HG03066 (cell line): ENCODE measurements around the gene FXYD5.
"Not testable (repeated sequence)": the region's sequence is repeated elsewhere in the genome, so short reads cannot be mapped to it uniquely, and the experiment has no call there.

Source experiments
- ATAC-seq: cut with Tn5 transposase; IDR thresholded peaks from one replicate; pipeline ENCODE4 v1.9.1; 2021; ENCODE audit warnings: low read depth; ENCODE audit not compliant: unreplicated experiment

FXYD5 gene

GRCh38 chr19:35119578-35120155 is 34.9 kb upstream of the FXYD5 start:
- no peak for ATAC-seq

- ATAC-seq: no peak
Observed at GRCh38 chr19:35120492-35120891, 34.0 kb upstream of the FXYD5 start.

- no peak for ATAC-seq
Observed at GRCh38 chr19:35120898-35121297, 33.6 kb upstream of the FXYD5 start.

- no peak for ATAC-seq
Observed at GRCh38 chr19:35122687-35123551, 31.6 kb upstream of the FXYD5 start.

- ATAC-seq: no peak
Observed at GRCh38 chr19:35123573-35123972, 31.0 kb upstream of the FXYD5 start.

GRCh38 chr19:35124098-35125060 is 30.2 kb upstream of the FXYD5 start:
- no peak for ATAC-seq

- no peak for ATAC-seq
Observed at GRCh38 chr19:35125270-35125717, 29.2 kb upstream of the FXYD5 start.

GRCh38 chr19:35125749-35126623 is 28.5 kb upstream of the FXYD5 start:
- no peak for ATAC-seq

GRCh38 chr19:35126624-35126959 is 27.9 kb upstream of the FXYD5 start:
- ATAC-seq: no peak

DNA sequence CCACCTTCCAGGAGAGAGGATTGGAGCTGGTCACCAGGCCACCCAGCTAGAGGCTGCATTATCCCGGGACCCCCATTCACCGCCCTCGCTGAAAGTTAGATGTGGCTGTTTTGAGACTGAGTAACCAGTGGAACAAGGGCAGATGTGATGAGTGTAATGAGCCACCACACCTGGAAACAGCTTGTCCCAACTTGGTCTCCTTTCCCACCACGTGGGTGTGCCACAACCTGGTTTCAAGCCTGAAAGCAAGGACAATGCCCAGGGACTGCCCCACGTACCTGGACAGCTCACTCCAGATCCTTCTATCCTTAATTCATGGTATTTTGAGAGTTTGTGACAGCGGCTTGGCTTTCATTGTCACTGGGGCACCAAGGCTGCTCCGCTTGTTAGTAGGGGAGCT is 26.7 kb upstream of the FXYD5 start:
- no peak for ATAC-seq

DNA sequence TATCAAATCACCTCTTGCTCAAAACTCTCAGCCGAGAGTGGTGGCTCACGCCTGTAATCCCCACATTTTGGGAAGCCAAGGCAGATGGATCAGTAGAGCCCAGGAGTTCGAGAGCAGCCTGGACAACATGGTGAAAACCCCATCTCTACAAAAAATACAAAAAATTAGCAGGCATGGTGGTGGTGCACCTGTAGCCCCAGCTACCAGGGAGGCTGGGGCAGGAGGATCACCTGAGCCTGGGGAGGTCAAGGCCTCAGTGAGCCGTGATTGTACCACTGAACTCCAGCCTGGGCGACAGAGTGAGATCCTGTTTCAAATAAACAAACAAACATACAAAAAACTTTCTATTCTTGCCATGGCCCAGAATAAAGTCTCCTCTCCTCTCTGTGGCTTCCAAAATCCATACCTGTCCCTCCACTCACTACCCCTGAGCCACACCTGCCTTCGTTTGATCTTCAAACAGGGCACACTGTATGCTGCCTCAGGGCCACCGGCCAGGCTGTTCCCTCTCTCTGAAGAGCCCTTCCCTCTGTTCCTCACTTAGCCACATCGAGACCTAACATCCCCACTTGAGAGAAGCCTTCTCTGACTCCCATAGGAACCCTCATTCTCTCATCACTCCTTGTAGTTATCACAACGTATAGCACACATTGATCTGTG is 26.0 kb upstream of the FXYD5 start:
- no peak for ATAC-seq

- not testable (repeated sequence) for ATAC-seq
Observed at GRCh38 chr19:35129724-35130274, 24.7 kb upstream of the FXYD5 start.

GRCh38 chr19:35130761-35131720 is 23.5 kb upstream of the FXYD5 start:
- ATAC-seq: no peak

- ATAC-seq: no peak
Observed at GRCh38 chr19:35132254-35132653, 22.3 kb upstream of the FXYD5 start.

- no peak for ATAC-seq
Observed at GRCh38 chr19:35133826-35134225, 20.7 kb upstream of the FXYD5 start.

DNA sequence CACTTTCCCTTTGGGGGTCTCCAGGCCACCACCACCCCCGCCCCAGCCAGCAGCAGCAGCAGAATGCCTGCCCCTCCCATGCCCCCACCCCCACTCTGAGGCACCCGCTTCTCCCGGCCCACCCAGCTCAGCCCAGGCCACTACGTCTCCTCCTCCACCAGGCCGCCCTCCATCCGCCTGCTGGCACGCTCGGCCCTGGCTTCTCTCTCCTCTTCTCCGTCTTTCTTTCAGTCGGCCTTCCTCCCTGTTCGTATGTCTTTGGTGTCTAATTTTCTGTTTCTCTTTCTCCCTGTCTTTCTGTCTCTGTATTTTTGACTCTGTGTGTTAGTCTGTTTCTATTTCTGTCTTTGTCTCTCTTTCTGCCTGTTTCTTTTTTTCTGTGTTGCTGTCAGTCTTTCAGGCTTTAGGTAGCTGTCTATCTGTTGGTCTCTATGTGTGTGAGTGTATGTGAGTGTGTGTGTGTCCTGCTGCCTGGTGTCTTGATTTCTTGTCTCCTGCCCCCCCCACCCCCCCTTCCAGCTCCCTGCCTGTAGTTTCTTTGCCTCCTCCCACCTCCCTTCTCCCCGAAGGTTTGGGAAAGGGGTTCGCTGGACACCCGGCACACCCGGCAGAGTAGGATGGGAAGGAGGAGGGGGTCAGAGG is 19.8 kb upstream of the FXYD5 start, which contains the start of gene LGI4:
Gene LGI4, minus strand, starts transcription at position 459 of the 642 bp plus-strand sequence. Its CDS starts 379 bp downstream, at position 80.
- no peak for ATAC-seq

GRCh38 chr19:35135389-35135909 is 19.1 kb upstream of the FXYD5 start:
- ATAC-seq: no peak
